DMS 273 (cell line): ENCODE measurements around the gene RRAS.

Experiments
- DNase-seq: peaks from one replicate; lab custom pipeline; 2025; ENCODE audit not compliant: unreplicated experiment; lab: John Stamatoyannopoulos, UW

Gene RRAS

GRCh38 chr19:49596954-49597702 lies 42.8 kb downstream of the RRAS start:
- DNase-seq: no peak

DNA sequence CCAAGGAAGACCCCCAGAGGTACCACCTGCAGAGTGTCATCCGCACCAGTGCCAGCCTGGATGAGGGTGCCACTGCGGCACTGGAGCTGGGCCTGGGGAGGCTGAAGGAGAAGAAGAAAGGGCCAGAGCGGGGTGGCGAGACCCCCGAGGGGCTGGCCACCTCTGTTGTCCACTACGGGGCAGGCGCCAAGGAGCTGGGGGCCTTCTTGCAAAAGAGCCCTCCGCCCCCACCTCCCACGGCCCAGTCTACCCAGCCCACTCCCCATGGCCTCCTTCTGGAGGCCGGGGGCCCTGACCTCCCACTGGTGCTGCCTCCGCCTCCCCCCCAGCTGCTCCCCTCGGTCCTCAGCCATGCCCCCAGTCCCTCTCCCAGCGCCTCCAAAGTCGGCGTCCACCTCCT lies 43.5 kb downstream of the RRAS start:
- no peak for DNase-seq

GRCh38 chr19:49595819-49596404 lies 44.0 kb downstream of the RRAS start:
- no peak for DNase-seq

DNA sequence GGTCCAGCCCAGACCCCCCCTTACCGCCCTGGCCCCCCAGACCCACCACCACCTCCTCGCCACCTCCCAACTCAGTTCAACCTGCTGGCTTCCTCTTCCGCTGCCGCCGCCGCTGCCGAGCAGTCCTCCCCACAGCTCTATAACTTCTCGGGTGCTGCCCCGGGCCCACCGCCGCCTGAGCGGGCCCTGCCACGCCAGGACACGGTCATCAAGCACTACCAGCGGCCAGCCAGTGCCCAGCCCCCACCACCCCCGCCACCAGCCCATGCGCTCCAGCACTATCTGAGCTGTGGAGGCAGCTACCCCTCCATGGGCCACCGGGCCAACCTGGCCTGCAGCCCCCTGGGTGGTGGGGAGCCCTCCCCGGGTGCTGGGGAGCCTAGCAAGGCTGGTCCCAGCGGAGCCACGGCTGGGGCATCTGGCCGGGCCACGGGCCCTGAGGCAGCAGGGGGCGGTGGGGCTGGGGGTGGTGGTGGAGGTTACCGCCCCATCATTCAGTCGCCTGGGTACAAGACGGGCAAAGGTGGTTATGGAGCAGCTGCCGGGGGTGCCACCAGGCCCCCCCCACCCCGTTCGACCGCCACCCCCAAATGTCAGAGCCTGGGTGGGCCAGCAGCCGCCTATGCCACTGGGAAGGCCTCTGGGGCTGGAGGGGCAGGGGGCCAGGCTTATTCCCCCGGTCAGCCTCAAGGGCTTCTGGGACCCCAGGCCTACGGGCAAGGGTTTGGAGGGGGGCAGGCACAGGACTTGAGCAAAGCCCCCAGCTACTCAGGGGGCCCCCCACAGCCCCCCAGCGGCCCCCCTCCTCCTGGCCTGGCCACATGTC lies 44.7 kb downstream of the RRAS start:
- DNase-seq: no peak

DNA sequence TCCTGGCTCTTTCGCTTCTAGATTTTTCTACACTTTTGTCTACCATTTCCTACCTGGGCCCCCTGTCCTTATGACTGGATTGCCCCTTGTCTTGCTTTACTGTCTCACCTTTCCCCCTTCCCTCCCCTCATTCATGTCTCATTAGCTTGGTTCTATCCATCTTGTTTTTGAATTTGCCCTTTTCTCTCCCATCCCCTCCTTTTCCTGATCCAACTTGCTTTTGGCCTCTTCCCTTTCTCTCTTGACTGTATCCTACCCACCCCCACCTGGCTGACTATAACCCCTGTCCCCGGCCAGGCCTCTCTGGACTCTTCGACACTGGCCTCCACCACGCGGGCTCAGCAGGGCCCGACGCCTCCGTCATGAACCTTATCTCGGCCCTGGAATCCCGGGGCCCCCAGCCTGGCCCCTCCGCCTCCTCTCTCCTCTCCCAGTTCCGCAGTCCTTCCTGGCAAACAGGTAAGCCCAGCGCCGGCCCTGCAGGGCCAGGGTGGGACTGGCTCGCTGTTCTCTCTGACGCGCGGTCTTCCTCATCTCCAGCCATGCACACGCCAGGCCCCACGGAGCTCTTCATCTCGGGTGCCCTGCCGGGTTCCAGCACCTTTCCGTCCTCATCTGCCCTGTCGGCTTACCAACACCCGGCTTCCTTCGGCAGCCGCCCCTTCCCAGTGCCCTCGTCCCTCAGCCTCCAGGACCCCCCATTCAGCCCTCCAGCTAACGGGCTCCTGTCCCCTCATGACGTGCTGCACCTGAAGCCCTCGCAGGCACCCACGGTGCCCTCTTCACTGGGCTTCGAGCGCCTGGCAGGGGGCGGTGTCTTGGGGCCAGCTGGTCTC lies 45.6 kb downstream of the RRAS start:
- no peak for DNase-seq

DNA sequence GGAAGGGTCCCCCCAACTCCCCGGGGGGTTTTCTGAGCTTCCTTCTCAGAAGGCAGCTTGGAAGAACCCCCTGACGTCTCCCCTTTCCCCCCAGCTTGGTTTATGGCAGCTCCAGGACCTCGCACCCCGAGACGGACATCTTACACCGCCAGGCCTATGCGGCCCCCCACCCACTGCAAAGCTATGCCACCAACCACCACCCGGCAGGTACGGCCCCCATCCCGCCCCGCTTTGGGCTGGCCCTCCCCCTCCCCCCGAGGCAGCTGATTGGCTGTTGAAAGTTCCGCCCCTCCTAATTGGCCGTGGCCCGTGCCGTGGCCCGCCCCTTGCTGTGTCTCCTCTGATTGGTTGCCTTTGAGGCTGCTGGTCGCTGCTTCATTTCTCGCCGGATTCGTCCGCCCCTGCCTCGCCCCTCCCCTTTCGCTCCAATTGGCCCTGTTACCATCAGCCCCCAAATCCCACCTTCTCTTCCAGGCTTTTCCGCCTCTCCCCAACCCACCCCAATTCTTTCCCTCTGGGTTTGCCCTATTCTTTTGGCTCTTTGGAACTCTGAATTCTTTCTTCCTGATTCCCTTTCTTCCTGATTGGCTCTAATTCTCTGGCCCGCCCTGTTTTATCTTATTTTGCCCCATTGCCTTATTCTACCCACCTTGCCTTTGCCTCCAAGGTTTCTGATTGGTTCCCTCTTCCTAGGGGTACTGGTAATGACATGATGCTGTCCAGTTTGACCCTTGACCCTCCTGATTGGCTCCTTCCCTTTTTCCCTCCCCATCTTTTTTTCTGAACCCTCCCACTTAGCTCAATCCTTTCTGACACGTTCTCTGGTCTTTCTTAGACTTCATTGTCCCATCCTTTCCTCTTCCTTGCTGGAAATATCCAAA lies 46.5 kb downstream of the RRAS start:
- DNase-seq: peak; percentile 61

GRCh38 chr19:49592486-49593232 lies 47.3 kb downstream of the RRAS start:
- DNase-seq: no peak

DNA sequence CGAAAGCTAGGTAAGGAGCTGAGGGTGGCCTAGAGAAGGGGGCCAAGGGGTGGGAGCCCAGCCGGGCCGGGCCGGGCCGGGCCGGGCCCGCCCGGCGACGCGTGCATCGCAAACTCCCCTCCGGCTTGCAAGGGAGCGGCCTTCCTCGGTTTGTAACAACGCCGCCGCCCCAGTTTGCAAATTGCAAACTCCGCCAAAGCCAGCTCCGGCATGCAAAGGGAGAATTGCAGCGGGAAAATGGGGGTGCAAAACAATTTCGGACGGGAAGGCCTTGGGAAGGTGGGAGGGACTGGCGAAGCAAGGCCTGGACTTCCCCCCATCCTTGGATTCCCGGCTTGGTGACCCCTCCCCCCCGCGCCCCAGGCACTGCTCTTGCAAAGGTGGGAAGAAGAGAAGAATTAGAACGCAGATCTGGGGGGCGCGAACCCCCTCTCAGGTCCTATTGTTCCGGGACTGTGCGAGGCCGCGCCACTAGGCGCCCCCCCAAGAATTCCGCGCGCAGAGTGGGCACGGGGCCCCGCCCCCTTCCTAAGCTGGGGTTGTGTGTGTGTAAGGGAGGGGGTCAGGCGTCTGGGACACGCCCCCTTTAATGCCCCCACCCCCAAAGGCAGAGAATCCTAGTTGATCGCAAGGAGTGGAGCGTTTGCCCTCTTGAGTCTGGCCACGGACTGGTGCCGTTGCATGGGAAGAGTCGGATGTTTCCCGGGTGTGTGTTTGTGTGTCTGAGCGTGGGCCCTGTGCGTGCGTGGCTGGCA lies 48.0 kb downstream of the RRAS start:
- DNase-seq: peak; percentile 75

DNA sequence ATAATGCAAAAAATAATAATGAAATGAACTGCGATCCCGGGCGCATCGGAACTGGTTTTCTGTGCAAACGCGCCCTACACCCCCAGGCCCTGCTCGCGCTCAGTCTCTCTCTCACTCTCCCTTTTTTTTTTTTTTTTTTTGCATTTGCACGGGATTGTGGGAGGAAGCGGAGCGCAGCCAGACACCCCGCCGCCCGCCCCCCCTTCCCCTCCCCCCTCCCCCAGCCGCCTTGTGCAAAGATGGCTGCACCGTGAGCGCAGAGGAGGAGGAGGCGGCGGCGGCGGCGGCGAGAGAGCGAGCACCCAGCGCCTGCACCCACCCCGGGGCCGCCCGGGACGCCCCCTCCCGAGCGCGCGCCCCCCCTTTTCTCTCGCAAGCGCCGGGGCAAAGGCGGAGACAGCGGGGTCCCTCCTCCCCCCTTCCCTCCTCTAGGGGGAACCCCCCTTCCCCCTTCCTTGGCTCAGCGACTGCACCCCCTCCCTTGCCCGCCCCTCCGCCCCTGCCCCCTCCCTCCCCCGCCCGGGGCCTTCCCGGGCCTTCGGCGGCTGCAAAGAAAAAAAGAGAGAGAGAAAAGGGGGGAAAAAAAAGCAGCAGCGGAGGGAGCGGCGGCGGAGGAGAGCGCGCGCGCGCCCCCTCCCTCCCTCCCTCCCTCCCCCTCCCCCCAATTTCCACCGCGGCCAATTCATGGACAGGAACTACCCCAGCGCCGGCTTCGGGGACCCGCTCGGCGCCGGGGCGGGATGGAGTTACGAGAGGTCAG lies 48.8 kb downstream of the RRAS start, which contains the start of gene PRR12:
TSS of gene PRR12 (plus strand) at position 212 of the 760 bp plus-strand sequence. CDS start at position 685, 473 bp downstream.
- peak; percentile 81 for DNase-seq

DNA sequence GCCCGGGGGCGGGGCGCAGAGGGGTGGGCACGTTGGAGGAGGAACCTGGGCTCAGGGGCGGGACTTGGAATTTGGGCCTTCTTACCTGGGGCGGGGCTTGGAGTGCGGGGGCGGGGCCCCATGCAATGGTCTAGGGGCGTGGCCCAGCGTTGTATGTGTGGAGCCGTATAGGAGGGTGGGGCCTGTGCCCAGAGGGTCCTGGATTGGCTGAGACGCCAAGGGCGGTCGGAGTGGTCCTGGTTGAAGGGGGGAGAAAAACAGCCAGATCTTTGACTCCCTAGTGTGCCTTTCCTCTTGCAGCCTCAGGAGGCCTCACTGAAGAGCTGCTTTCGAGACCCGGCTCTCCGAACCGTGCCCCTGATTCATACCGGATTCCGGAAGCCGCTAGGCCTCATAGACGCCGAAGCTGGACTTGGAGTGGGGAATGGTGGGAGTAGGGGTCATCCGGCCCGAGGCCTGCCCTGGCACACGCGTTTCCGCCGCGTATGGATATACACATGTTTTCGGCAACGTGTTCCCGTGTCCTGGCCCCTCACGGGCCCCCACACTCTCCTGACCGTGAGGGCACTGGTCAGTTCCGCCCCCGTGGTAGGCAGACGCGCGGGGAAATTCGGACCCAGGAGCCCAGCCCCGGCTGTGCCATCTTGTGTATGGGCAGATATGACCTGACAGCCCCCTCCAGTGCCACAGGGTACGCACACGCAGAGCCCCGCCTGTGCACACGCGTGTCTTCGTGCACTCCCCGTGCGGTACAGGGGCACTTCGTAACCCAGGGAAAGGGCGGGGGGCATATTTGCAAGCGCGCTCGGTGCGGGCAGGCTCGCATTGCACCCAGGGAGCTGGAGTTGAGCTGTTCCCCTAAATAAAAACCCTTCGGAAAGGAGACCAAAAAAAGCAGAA lies 49.6 kb downstream of the RRAS start:
- peak; percentile 99 for DNase-seq

DNA sequence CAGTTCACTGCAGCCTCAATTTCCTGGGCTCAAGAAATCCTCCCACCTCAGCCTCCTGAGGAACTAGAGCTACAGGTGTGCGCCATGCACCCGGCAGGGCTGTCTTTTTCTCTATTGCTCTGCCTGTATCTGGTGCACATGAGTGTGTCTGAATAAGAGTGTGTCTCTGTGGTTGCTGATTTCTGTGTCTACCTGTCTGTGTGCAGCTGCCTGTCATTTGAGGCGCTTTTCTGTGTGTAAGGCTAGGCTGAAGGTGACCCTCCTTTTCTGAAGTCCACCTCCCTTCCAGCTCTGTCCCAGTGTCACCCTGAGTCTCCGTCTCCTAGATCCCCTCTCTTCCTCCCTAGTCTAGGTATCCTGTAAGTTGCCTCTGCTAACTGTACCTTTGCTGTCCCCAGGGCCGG lies 50.4 kb downstream of the RRAS start:
- DNase-seq: no peak

DNA sequence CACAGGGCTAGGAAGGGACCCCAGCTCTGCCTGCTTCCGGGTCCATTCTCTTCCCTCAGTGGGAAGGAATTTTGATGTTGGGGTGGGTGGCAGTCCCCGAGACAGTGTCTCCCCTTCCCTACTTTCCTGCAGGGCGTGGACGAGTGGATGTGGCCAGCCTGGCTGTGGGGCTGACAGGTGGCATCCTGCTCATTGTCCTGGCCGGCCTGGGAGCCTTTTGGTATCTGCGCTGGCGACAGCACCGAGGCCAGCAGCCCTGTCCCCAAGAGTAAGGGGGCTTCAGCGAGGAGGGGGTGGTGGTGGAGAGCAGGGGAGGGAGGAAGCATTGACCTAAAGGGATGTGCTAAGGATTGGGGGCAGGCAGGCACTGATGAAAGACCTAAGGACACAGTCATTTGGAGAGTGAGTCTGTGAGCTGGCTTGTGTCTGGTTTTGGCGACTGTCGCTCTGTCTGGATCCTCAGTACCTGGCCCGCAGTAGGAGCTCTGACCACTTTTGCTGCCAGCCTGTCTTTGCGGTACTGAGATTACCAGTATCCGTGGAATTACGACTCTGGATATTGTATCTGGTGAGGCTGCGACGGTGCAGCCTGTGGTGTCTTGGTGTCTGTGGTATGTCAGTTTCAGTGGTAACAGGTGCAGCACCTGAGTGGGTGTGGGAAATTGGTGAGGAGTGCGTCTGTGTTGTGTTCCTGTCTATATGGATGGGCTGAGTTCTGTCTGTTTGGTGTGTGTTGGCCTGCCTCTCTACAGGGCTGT lies 51.4 kb downstream of the RRAS start:
- no peak for DNase-seq

DNA sequence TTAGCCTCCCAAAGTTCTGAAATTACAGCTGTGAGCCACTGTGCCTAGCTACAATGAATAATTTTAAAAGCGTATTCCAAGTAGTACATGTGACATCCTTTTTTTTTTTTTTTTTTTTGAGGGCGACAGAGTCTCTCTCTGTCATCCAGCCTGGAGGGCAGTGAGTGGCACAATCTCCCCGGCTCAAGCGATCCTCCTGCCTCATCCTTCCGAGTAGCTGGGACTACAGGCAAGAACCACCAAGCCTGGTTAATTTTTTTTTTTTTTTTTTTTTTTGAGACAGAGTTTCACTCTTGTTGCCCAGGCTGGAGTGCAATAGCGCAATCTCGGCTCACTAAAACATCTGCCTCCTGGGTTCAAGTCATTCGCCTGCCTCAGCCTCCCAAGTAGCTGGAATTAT lies 52.7 kb downstream of the RRAS start:
- no peak for DNase-seq
